GM21367 (cell line): Measurements from ENCODE around the gene CACNA2D3.

Experiments used
- ATAC-seq: cut with Tn5 transposase; IDR thresholded peaks from one replicate; pipeline ENCODE4 v1.9.1; 2021; ENCODE audit not compliant: unreplicated experiment

Gene CACNA2D3

GRCh38 chr3:54827056-54827687, 704.8 kb downstream of the CACNA2D3 start:
- no peak for ATAC-seq

DNA sequence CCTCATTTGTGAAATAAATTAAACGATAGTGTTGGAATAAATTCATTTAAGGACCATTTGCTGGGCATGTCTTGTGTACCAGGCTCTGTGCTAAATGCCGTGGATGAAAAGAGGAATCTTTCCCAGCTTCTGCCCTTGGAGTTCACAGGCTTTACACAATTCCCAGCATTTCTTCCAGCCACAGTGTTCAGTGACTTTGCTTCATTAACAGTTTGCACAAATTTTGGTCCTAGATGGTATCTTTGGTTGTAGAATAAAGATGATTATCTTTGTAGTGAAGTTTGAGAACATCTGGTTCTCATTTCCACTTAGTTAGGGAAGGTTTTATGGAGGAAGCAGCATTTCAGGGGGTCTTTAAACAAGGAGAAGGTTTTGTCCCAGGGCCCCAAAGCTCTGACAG, 705.4 kb downstream of the CACNA2D3 start:
- no peak for ATAC-seq

DNA sequence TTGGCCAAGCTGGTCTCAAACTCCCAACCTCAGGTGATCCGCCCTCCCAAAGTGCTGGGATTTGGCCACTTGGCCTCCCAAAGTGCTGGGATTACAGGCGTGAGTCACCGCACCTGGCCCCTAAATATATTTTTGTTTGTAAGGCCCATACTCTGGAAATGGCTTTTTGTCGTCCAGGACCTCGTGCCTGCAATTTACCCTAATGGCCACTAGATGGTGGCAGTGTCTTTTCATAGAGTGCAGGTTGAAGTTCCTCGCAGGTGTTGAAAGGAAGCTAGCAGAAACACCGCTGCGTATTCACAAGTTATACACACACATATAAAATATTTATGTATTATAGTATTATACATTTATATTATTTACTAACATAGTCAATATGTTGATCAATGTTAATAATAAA, 708.3 kb downstream of the CACNA2D3 start:
- no peak for ATAC-seq

DNA sequence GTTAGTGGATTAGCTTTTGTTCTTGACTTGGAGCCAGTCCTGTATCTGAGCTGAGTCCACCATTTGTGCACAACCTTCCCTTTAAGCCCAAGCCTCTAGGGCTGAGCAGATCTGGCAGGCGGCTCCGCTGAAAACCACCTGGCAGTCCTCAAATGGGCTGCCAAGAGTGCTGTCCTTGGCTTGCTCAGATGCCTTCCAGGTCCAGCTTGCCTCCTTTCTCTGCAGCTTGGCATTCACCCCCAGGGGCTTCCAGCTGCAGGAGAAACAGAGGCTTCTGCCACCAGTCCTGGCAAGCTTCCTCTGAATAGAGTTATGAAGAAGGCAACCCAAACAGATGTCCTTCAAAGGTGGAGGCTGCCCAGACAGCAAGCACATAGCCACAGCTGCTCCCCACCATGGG, 708.8 kb downstream of the CACNA2D3 start:
- no peak for ATAC-seq

- no peak for ATAC-seq
These were observed 710.5 kb downstream of the CACNA2D3 start for GRCh38 chr3:54832876-54833275.

GRCh38 chr3:54835701-54836100, 713.3 kb downstream of the CACNA2D3 start:
- no peak for ATAC-seq

DNA sequence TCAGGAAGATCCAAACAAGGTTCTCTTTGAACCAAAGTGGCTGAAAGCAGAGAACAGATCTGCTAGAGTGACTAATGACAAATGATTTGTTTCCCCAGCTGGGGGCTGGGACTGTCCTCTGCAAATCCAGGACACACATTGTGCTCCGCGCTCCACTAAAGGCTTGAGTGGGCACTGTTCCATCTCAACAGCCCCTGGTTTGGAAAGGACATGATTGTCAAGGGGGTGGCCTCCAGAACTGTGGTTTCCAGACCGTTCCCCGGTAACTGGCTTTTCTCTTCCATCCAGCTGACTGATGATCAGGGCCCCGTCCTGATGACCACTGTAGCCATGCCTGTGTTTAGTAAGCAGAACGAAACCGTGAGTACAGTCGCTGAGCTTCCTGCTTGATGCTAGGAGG, 714.5 kb downstream of the CACNA2D3 start:
- no peak for ATAC-seq

GRCh38 chr3:54837964-54838363, 715.6 kb downstream of the CACNA2D3 start:
- ATAC-seq: no peak

GRCh38 chr3:54841471-54841870, 719.1 kb downstream of the CACNA2D3 start:
- no peak for ATAC-seq

DNA sequence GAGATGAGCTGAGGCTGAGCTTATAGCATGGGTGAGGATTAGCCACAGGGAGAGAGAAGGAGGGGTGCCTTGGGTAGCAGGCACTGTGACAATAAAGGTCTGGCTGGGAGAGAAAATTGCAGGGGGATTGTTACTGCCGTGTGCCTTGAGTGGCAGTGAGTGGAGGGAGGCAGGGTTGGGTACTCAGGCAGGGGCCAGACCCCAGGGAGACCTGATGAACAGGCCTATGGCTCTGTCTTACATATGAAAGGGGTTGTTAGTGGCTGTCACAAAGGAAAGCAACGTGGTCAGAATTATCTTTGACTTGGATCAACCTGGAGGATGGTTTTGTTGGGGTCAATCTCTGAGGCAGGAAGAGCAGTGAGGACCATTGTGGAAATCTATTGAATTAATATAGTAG, 721.0 kb downstream of the CACNA2D3 start:
- no peak for ATAC-seq

GRCh38 chr3:54844211-54844610, 721.9 kb downstream of the CACNA2D3 start:
- ATAC-seq: no peak

GRCh38 chr3:54845011-54845410, 722.7 kb downstream of the CACNA2D3 start:
- ATAC-seq: no peak

DNA sequence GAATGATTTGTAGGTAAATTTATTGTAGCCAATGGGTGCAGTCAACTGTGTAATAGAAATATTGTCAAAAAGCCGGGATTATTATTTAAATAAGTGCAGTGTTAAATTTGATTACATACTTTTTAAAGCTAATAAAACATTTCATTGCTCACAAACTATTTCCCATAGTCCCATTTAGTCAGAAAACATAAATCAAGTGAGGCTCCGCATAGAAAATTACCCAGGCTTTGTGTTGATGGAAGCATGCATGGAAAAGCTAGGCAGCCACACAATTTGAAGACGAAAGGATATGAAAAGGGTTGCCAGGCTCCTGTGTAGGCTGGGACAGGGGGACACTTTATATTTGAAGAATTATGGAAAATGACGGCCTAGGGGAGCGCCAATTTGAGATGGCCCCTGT, 723.2 kb downstream of the CACNA2D3 start:
- no peak for ATAC-seq

DNA sequence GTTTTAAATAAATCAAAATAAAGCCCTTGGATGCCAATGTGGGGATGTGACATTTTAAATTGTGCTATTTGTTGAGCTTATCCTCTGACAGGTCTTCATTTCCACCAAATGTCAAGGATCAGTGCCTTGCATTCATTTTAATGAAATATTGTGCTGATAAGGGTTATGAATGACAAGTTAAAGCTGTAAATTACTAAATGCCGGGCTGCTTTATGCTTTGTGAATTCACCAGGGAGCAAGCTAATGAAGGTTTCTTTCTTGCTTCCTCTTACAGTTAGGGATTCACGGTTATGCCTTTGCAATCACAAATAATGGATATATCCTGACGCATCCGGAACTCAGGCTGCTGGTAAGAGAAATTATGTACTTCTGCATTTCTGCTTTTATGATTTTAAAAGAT, 723.8 kb downstream of the CACNA2D3 start:
- no peak for ATAC-seq

- ATAC-seq: no peak
These were observed 725.0 kb downstream of the CACNA2D3 start for GRCh38 chr3:54847361-54847760.

DNA sequence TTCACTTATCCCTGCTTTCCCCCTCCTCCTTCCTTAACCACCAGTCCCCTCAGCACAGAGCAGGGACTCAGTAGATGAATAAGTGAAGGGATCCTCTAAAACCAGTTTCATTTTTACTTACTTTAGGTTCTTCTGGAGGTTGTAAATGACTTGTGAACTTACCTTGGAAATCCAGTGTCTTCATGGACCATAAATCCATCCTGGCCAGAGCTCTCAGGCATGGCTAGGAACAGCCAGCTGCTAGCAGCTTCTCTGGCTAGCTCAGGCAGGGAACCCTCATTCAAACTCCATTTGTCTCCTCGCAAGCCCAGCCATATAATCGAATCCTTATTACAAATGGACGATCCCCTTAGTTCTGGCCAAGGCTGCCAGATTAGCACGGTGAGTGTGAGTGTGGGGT, 727.0 kb downstream of the CACNA2D3 start:
- ATAC-seq: no peak

DNA sequence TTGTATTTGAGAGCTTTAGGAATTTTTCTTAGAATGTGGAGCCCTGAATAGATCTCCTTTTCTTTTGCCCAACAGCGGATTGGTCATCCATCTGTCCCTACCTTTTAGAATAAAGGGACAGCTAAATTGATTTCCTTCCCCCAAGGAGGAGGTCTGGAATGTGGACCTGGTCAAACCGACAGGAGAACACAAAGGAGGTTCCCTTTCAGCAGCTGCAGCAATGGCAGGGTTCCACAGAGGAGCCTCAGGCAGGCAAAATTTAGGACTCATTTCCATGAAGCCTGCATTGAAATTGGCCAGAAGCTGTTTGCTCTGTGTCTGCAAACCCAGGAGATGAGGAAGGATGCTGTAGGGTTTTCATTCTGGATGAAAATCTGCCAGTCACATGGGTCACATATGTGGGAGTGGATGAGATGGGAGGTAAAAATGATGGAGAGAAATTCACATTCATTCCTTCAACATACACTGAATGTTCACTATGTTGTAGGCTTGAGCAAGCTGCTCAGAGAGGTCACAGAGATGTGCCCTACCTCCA, 728.2 kb downstream of the CACNA2D3 start:
- no peak for ATAC-seq

DNA sequence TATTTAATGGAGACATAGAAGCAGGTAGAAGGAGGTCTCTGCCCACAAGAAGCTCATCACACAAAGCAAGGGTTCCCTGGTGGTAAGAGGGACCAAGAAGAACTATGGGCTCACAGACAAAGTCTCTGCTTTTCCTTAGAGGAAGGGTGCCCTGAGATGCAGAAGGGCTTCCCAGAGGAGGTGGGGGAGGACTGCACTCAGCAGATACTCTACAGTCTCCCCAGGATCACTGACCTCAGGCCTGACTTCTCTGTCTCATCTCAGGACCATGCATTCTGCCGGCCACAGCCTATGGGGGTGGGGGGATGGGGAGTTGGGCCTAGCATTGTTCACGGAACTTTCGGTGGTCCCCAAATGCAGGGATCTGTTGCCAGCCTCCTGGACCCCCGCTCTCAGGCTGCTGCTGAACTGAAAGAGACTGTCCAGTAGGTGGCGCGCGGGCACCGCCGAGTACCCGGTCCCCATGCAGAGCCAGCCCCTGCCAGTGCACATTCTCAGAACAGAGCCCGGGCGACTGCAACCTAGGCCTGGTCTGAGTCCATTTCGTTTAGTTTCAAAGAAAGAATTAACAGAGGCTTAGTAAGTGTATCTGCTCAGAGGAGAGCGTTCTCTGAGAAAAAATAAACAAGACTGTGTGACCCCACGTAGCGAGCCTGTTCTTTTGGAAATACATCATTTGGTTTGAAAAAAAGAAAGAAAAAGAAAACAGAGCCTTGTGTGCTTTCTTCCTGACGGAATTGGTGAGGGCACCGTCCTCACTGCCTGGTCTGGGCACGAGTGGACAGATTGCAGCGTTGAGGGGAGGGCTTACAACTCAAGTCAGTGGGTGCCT, 731.4 kb downstream of the CACNA2D3 start:
- ATAC-seq: peak; percentile 79

- ATAC-seq: no peak
These were observed 733.9 kb downstream of the CACNA2D3 start for GRCh38 chr3:54856271-54856670.

GRCh38 chr3:54857343-54857742, 735.0 kb downstream of the CACNA2D3 start:
- ATAC-seq: no peak

- ATAC-seq: no peak
These were observed 735.9 kb downstream of the CACNA2D3 start for GRCh38 chr3:54858093-54858785.

DNA sequence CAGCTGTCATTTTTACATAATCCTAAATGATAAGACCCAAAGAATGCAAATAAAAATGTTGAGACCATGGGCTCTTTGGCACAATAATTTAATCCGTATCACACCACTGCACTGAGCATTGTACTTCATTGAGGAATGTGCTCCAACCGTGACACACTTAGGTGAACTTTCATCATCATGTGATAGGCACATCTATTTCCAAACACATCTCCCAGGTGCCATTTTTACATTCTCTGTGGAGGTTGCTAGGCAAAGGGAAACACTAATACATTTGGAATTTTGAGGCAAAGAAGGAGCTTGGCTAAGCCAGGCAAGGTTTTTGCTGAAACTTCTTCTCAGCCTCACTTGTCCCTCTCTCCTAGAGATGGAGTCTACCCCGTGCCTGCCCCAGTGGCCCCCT, 736.8 kb downstream of the CACNA2D3 start:
- no peak for ATAC-seq
